ENCODE measurements around the gene OCEL1. TPM values are rescaled to one million over a fixed set of nuclear protein-coding genes. Genes with fewer than 3 reads are reported as not detected.

The OCEL1 gene
- total and polyA plus RNA-seq, 2 of the 13 experiments (the other 11 are each of a cell fraction or from before 2014, with no cell fraction given), result 10.6 to 17.2 TPM

GRCh38 chr19:17242431-17243208, 16.6 kb downstream of the OCEL1 start (continued):
- TF ChIP-seq, protein P1, sequence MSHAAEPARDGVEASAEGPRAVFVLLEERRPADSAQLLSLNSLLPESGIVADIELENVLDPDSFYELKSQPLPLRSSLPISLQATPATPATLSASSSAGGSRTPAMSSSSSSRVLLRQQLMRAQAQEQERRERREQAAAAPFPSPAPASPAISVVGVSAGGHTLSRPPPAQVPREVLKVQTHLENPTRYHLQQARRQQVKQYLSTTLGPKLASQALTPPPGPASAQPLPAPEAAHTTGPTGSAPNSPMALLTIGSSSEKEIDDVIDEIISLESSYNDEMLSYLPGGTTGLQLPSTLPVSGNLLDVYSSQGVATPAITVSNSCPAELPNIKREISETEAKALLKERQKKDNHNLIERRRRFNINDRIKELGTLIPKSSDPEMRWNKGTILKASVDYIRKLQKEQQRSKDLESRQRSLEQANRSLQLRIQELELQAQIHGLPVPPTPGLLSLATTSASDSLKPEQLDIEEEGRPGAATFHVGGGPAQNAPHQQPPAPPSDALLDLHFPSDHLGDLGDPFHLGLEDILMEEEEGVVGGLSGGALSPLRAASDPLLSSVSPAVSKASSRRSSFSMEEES (CRISPR knock-in tag; IDR thresholded peaks at IDR 0.05), result no peak
- TF ChIP-seq SIX4 (CRISPR knock-in tag; IDR thresholded peaks at IDR 0.05) (no peak), ZKSCAN8 (CRISPR knock-in tag; IDR thresholded peaks at IDR 0.05; ENCODE audit: borderline replicate concordance) (no peak), ZNF501 (CRISPR knock-in tag; IDR thresholded peaks at IDR 0.05) (0 out of 2 replicates have a peak, but pooled peaks have one; percentile 2), ZNF33B (CRISPR knock-in tag; IDR thresholded peaks at IDR 0.05) (no peak), KMT2A (CRISPR knock-in tag; IDR thresholded peaks at IDR 0.05) (no peak), ZFP91 (CRISPR knock-in tag; IDR thresholded peaks at IDR 0.05; ENCODE audit: borderline replicate concordance) (0 out of 2 replicates have a peak, but pooled peaks have one; percentile 18), ZNF496 (CRISPR knock-in tag; IDR thresholded peaks at IDR 0.05; ENCODE audit: insufficient replicate concordance) (no peak), ZSCAN21 (CRISPR knock-in tag; IDR thresholded peaks at IDR 0.05; ENCODE audit: borderline replicate concordance) (no peak), NR2F6 (IDR thresholded peaks at IDR 0.05) (peak; percentile 55; the same call in 1 of the 2 replicates), NR2F6 (CRISPR knock-in tag; IDR thresholded peaks at IDR 0.05) (0 out of 2 replicates have a peak, but pooled peaks have one; percentile 16), KDM2A (CRISPR knock-in tag; IDR thresholded peaks at IDR 0.05; ENCODE audit: borderline replicate concordance, low read depth) (no peak), ZNF770 (CRISPR knock-in tag; IDR thresholded peaks at IDR 0.05) (peak; percentile 46; the same call in 1 of the 2 replicates), ZNF274 (CRISPR knock-in tag; IDR thresholded peaks at IDR 0.05) (no peak), ZFY (CRISPR knock-in tag; IDR thresholded peaks at IDR 0.05) (peak; percentile 18; the same call in 1 of the 2 replicates), NKX3-1 (CRISPR knock-in tag; IDR thresholded peaks at IDR 0.05) (no peak), HOXA3 (CRISPR knock-in tag; IDR thresholded peaks at IDR 0.05) (peak; percentile 45; the same call in 1 of the 2 replicates), PITX1 (CRISPR knock-in tag; IDR thresholded peaks at IDR 0.05) (no peak), RARA (CRISPR knock-in tag; IDR thresholded peaks at IDR 0.05) (0 out of 2 replicates have a peak, but pooled peaks have one; percentile 17)
- TF ChIP-seq, protein P2, sequence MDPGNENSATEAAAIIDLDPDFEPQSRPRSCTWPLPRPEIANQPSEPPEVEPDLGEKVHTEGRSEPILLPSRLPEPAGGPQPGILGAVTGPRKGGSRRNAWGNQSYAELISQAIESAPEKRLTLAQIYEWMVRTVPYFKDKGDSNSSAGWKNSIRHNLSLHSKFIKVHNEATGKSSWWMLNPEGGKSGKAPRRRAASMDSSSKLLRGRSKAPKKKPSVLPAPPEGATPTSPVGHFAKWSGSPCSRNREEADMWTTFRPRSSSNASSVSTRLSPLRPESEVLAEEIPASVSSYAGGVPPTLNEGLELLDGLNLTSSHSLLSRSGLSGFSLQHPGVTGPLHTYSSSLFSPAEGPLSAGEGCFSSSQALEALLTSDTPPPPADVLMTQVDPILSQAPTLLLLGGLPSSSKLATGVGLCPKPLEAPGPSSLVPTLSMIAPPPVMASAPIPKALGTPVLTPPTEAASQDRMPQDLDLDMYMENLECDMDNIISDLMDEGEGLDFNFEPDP (CRISPR knock-in tag; conservative IDR thresholded peaks at IDR 0.05), result 0 out of 2 replicates have a peak, but pooled peaks have one; percentile 44

Measured in HepG2 (cell line).